A375 (cell line): ENCODE results near the gene SLC22A6. TPM values are rescaled to one million over a fixed set of nuclear protein-coding genes. Genes with fewer than 3 reads are reported as not detected.

Experiments used
- small RNA-seq: library from RNA; depleted of rRNA; stranded (forward); fragments of <200 nt; gene quantifications from one replicate; pipeline ENCODE3, GENCODE V24; 2014
- total RNA-seq: library from RNA; depleted of rRNA; stranded (reverse); fragments of >200 nt; shearing (Covaris generic); gene quantifications from 2 replicates; pipeline ENCODE4 v1.2.3, GENCODE V29; 2014; rRNA removed

Gene SLC22A6
- total RNA-seq, result not detected in 2 replicates

GRCh38 chr11:62984451-62984991 is at the start of gene SLC22A6:
SLC22A6 (minus strand) TSS chr11:62984967; CDS start chr11:62984690, 277 bp downstream.

DNA sequence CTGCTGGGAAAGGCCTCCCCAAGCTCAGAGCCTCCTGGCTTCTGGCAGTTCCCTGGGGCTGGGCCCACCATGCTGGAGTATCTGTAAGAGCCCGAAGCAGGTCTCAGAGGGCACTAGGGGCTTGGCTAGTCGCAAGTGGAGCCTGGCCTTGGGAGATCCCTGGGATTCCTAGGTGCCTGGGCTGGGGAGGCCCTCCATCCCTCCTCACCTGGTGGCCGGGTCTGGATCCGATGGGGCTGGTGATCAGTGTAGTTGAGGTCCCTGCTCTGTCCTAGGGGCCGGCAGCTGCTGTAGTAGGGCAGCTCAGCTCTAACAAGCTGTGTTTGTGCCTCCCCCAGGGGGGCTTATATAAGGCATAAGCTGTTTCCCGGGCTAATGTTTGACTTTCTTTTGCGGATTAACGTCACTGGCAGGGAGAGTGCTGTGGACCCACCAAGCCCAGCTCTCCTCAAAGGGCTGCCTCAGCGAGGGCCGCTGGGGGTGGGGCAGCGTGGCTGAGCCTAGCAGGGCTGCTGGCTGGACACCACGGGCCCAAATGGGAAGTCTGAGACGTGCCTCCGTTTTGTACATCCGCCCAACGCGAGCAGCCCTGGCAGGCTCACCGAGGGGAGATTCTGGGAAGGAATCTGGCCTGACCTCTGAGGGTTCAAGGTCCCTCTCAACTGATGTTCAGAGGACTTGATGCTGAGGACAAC is 30.9 kb upstream of the SLC22A6 start, which contains the start of gene SLC22A8:
Gene SLC22A8 (minus strand): TSS at position 321 of the 695 bp plus-strand sequence. CDS start 883 bp downstream, outside the sequence.

Small RNAs within 50 kb of the gene (small RNA-seq; reads per million reads assigned to genes)
- not detected for gene RN7SL259P

Other genes with a start within 250 kb of the SLC22A6 start
- gene ZBTB3, start 230.8 kb downstream of the SLC22A6 start, total RNA-seq, result 5.0 and 6.7 TPM in 2 replicates
- 143 and 148 TPM in 2 replicates for gene POLR2G, start 223.4 kb downstream of the SLC22A6 start, total RNA-seq
- 33.0 and 39.5 TPM in 2 replicates for gene TAF6L, start 213.6 kb downstream of the SLC22A6 start, total RNA-seq
- gene TMEM179B, start 197.6 kb downstream of the SLC22A6 start, total RNA-seq, result 61.4 and 91.5 TPM in 2 replicates
- 47.6 and 57.5 TPM in 2 replicates for gene TMEM223, start 193.0 kb downstream of the SLC22A6 start, total RNA-seq
- 35.6 and 42.9 TPM in 2 replicates for gene NXF1, start 179.5 kb downstream of the SLC22A6 start, total RNA-seq
- gene STX5, start 152.9 kb downstream of the SLC22A6 start, total RNA-seq, result 33.8 and 38.8 TPM in 2 replicates
- gene TEX54, start 152.1 kb downstream of the SLC22A6 start, total RNA-seq, result 1.5 TPM in 1 of 2 replicates, not detected in the other
- 204 and 215 TPM in 2 replicates for gene WDR74, start 145.4 kb downstream of the SLC22A6 start, total RNA-seq
- gene SLC3A2, start 104.1 kb downstream of the SLC22A6 start, total RNA-seq, result 739 and 838 TPM in 2 replicates
- 0.30 and 0.56 TPM in 2 replicates for gene CHRM1, start 63.6 kb downstream of the SLC22A6 start, total RNA-seq
- gene SLC22A8, start 30.9 kb upstream of the SLC22A6 start, total RNA-seq, result not detected in 2 replicates
- gene SLC22A24, start 159.3 kb upstream of the SLC22A6 start, total RNA-seq, result not detected in 2 replicates